ENCODE measurements around the gene OR52I2.

The OR52I2 gene

GRCh38 chr11:4578624-4579023, 2.9 kb upstream of the OR52I2 start:
- H3K4me1 ChIP-seq, result no peaks in the 10 kb centered on the region
- no peaks in the 10 kb centered on the region for H3K79me2 ChIP-seq
- no peak for TF ChIP-seq CTCF (IDR thresholded peaks at IDR 0.05)
- no peak overlapping the region for H3K4me3 ChIP-seq (ENCODE audit: low read depth, low read length)
- H3K27ac ChIP-seq, result no peak overlapping the region
- no peak overlapping the region for H3K4me2 ChIP-seq (ENCODE audit: low read length)
- no peak overlapping the region for H2AFZ ChIP-seq
- H3K27me3 ChIP-seq (ENCODE audit: control insufficient read depth, insufficient read depth, low read length), result no peaks in the 10 kb centered on the region
- no peaks in the 10 kb centered on the region for H3K9me3 ChIP-seq (ENCODE audit: control insufficient read depth, low read length)
- H3K9ac ChIP-seq, result no peak overlapping the region
- no peaks in the 10 kb centered on the region for H3K36me3 ChIP-seq (ENCODE audit: control insufficient read depth, insufficient read depth, low read length)

GRCh38 chr11:4580124-4580523, 1.4 kb upstream of the OR52I2 start:
- TF ChIP-seq CTCF (IDR thresholded peaks at IDR 0.05), result no peak
- Histone ChIP-seq H3K27me3 (ENCODE audit: control insufficient read depth, insufficient read depth, low read length) (no peaks in the 10 kb centered on the region), H3K4me3 (ENCODE audit: low read depth, low read length) (no peak overlapping the region), H3K36me3 (ENCODE audit: control insufficient read depth, insufficient read depth, low read length) (no peaks in the 10 kb centered on the region), H2AFZ (no peak overlapping the region), H3K27ac (no peak overlapping the region), H3K9me3 (ENCODE audit: control insufficient read depth, low read length) (no peaks in the 10 kb centered on the region), H3K79me2 (no peaks in the 10 kb centered on the region), H3K4me2 (ENCODE audit: low read length) (no peak overlapping the region), H3K4me1 (no peaks in the 10 kb centered on the region), H3K9ac (no peak overlapping the region)

- no peak overlapping the region for H2AFZ ChIP-seq
- H3K4me1 ChIP-seq, result no peaks in the 10 kb centered on the region
- no peaks in the 10 kb centered on the region for H3K27me3 ChIP-seq (ENCODE audit: control insufficient read depth, insufficient read depth, low read length)
- H3K36me3 ChIP-seq (ENCODE audit: control insufficient read depth, insufficient read depth, low read length), result no peaks in the 10 kb centered on the region
- no peak overlapping the region for H3K4me3 ChIP-seq (ENCODE audit: low read depth, low read length)
- no peaks in the 10 kb centered on the region for H3K79me2 ChIP-seq
- no peak for TF ChIP-seq CTCF (IDR thresholded peaks at IDR 0.05)
- H3K27ac ChIP-seq, result no peak overlapping the region
- H3K4me2 ChIP-seq (ENCODE audit: low read length), result no peak overlapping the region
- no peaks in the 10 kb centered on the region for H3K9me3 ChIP-seq (ENCODE audit: control insufficient read depth, low read length)
- no peak overlapping the region for H3K9ac ChIP-seq
Observed at GRCh38 chr11:4589017-4589416, 7.5 kb downstream of the OR52I2 start.

- no peaks in the 10 kb centered on the region for H3K79me2 ChIP-seq
- H3K27me3 ChIP-seq (ENCODE audit: control insufficient read depth, insufficient read depth, low read length), result no peaks in the 10 kb centered on the region
- H3K9ac ChIP-seq, result no peak within 1 kb of the TSS
- H3K4me3 ChIP-seq (ENCODE audit: low read depth, low read length), result no peak within 1 kb of the TSS
- no peaks in the 10 kb centered on the region for H3K9me3 ChIP-seq (ENCODE audit: control insufficient read depth, low read length)
- H2AFZ ChIP-seq, result no peak within 1 kb of the TSS
- no peaks in the 10 kb centered on the region for H3K4me1 ChIP-seq
- no peak for TF ChIP-seq CTCF (IDR thresholded peaks at IDR 0.05)
- H3K27ac ChIP-seq, result no peak within 1 kb of the TSS
- H3K36me3 ChIP-seq (ENCODE audit: control insufficient read depth, insufficient read depth, low read length), result no peaks in the 10 kb centered on the region
- H3K4me2 ChIP-seq (ENCODE audit: low read length), result no peak within 1 kb of the TSS
Observed at GRCh38 chr11:4593739-4594138, 12.2 kb downstream of the OR52I2 start, which contains the start of gene OR52I1. Gene OR52I1 (plus strand): TSS chr11:4594039. CDS start chr11:4594039, 0 bp downstream.

GRCh38 chr11:4605057-4605456, 23.5 kb downstream of the OR52I2 start:
- TF ChIP-seq CTCF (IDR thresholded peaks at IDR 0.05), result no peak
- Histone ChIP-seq H3K9ac (no peak overlapping the region), H3K36me3 (ENCODE audit: control insufficient read depth, insufficient read depth, low read length) (no peaks in the 10 kb centered on the region)

More at GRCh38 chr11:4605057-4605456, 23.5 kb downstream of the OR52I2 start:
- H3K27me3 ChIP-seq (ENCODE audit: control insufficient read depth, insufficient read depth, low read length), result no peaks in the 10 kb centered on the region
- no peak overlapping the region for H3K4me2 ChIP-seq (ENCODE audit: low read length)
- H3K9me3 ChIP-seq (ENCODE audit: control insufficient read depth, low read length), result no peaks in the 10 kb centered on the region
- H3K4me1 ChIP-seq, result peaks cover 10% of the 10 kb centered on the region
- H3K27ac ChIP-seq, result no peak overlapping the region
- H3K4me3 ChIP-seq (ENCODE audit: low read depth, low read length), result no peak overlapping the region
- H3K79me2 ChIP-seq, result no peaks in the 10 kb centered on the region
- no peak overlapping the region for H2AFZ ChIP-seq

Measured in parathyroid adenoma (tissue), 2 donors.